Dermis microvascular lymphatic vessel endothelial cell (primary cell): ENCODE results near the gene CDH13. TPM values are rescaled to one million over a fixed set of nuclear protein-coding genes. Genes with fewer than 3 reads are reported as not detected.

Experiments used
- DNase-seq, 2 donors: peaks; one replicate each; pipeline versions ENCODE4 v3.0.0 to v3.0.0-alpha.2; 2010; ENCODE audit warnings: low read depth in 2 of 2
- total RNA-seq: library from RNA; depleted of rRNA; stranded (reverse); fragments of >200 nt; gene quantifications from 2 replicates; pipeline ENCODE4 v1.2.1, GENCODE V29; 2014

The CDH13 gene
- total RNA-seq, 1 donor from 2014 or later, result 68.9 TPM

- no peak for DNase-seq
These were observed 1111.1 kb downstream of the CDH13 start for GRCh38 chr16:83737729-83738354.

GRCh38 chr16:83738923-83739503 lies 1112.2 kb downstream of the CDH13 start:
- no peak for DNase-seq

- DNase-seq, result no peak
These were observed 1115.5 kb downstream of the CDH13 start for GRCh38 chr16:83742124-83742899.

- DNase-seq, result no peak
These were observed 1116.5 kb downstream of the CDH13 start for GRCh38 chr16:83743241-83743640.

GRCh38 chr16:83743720-83744119 lies 1117.0 kb downstream of the CDH13 start:
- DNase-seq, result no peak

GRCh38 chr16:83744441-83744981 lies 1117.7 kb downstream of the CDH13 start:
- DNase-seq, result peak; percentile 7 to 14

GRCh38 chr16:83746611-83747010 lies 1119.8 kb downstream of the CDH13 start:
- no peak for DNase-seq

GRCh38 chr16:83747936-83748335 lies 1121.2 kb downstream of the CDH13 start:
- DNase-seq, result no peak

- DNase-seq, result no peak
These were observed 1128.6 kb downstream of the CDH13 start for GRCh38 chr16:83755391-83755790.

GRCh38 chr16:83762141-83762991 lies 1135.6 kb downstream of the CDH13 start:
- no peak for DNase-seq

GRCh38 chr16:83762992-83763358 lies 1136.2 kb downstream of the CDH13 start:
- DNase-seq, result no peak

- DNase-seq, result peak in 1 of 2 donors; percentile 67
These were observed 1142.2 kb downstream of the CDH13 start for GRCh38 chr16:83768986-83769385.

GRCh38 chr16:83769397-83770008 lies 1142.7 kb downstream of the CDH13 start:
- peak in 1 of 2 donors; percentile 16 for DNase-seq

GRCh38 chr16:83771306-83771942 lies 1144.7 kb downstream of the CDH13 start:
- peak; percentile 9 to 82 for DNase-seq

- DNase-seq, result peak in 1 of 2 donors; percentile 33
These were observed 1146.0 kb downstream of the CDH13 start for GRCh38 chr16:83772806-83773205.

- DNase-seq, result no peak
These were observed 1147.3 kb downstream of the CDH13 start for GRCh38 chr16:83774066-83774465.

GRCh38 chr16:83776944-83777343 lies 1150.2 kb downstream of the CDH13 start:
- no peak for DNase-seq

GRCh38 chr16:83779886-83780285 lies 1153.1 kb downstream of the CDH13 start:
- peak; percentile 65 to 88 for DNase-seq

- DNase-seq, result no peak
These were observed 1158.7 kb downstream of the CDH13 start for GRCh38 chr16:83785455-83785854.

GRCh38 chr16:83789642-83790401 lies 1163.1 kb downstream of the CDH13 start:
- no peak for DNase-seq
